Stimulated activated CD4-positive, alpha-beta T cell treated with anti-CD3 and anti-CD28 coated beads, Interleukin-1b, Interleukin-23, amount 100 ng/mL, for 48 hours (primary cell): Measurements from ENCODE around the gene BICD2.
A peak's percentile ranks its signal among the peaks of the same experiment; 100 is the strongest.

Experiments used
- DNase-seq: peaks from one replicate; pipeline ENCODE4 v3.0.0-alpha.2; 2020

Gene BICD2

DNA sequence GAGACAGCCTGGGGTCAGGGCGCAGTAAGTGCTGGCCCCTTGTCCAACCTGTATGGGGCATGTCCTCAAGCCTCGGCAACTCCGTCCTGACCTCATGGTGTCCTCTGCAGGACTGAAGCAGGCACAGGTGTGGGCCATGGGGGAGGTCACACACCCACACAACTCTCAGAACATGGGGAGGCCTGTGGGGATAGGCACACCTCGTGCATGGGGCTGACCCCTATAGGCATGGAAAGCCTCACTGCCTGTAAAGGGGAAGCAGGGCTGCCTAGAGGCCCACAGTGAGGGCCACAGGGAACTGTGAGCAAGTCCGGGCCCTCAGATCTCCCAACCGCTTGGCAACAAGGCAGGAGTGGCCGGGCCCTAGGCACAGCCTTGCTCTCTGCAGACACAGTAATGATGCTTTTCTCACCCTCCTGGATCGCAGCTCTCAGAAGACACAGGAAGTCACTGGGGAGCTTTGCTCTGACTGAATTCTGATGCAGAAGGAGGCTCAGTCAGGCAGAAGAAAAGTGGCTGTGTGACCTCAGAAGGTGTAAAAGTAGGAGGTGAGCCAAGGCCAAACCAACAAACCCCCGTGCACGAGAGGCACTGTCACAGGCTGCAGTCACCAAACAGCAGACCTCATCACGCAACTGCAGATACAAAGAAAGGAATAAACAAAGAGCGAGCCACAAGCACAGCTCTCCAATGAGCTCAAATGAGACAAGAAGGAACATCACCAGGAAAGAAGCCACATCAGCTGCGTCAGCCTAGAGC is 100.1 kb downstream of the BICD2 start:
- peak; percentile 44 for DNase-seq

DNA sequence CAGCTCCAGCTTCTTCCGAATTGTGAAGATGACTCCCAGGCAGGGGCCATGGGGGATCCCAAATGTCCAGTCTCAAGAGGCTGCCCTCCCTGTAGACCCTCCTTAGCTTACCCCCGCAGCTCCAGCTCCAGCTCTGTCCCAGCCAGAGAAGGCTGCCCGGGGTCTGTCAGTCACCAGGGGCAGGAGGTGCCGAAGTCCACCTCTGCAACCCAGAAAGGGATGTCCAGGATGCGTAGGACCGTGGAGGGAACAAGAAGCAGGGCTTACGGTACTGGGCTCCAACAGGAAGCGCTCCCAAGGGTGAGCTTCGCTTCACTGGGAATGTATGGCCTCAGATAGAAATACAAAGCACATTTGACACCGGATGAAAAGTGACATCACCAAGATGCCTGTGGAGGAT is 100.7 kb downstream of the BICD2 start:
- DNase-seq: no peak

GRCh38 chr9:92663126-92663525 is 101.5 kb downstream of the BICD2 start:
- DNase-seq: no peak

DNA sequence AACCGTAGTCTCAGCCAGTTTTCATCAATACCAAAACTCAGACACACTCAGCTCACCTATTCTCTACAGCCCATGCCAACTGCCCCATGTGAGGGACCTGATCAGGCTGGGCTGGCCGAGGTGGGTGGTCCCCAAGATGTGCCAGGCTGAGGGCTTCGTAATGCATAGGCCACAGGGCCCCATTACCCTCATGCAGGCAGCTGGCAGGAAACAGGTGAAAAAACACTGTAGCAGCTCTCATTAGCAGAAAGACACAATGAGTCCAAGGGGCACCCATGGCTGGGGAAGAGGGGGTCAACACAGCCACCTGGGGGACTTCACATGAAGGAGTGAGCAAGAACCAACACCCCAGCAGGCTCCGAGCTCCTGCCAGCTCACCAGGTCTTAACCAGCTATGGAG is 102.9 kb downstream of the BICD2 start:
- no peak for DNase-seq
